Measurements from ENCODE around the gene SNRPE.
"Not testable (repeated sequence)": the region's sequence is repeated elsewhere in the genome, so short reads cannot be mapped to it uniquely, and the experiment has no call there.

Gene SNRPE

DNA sequence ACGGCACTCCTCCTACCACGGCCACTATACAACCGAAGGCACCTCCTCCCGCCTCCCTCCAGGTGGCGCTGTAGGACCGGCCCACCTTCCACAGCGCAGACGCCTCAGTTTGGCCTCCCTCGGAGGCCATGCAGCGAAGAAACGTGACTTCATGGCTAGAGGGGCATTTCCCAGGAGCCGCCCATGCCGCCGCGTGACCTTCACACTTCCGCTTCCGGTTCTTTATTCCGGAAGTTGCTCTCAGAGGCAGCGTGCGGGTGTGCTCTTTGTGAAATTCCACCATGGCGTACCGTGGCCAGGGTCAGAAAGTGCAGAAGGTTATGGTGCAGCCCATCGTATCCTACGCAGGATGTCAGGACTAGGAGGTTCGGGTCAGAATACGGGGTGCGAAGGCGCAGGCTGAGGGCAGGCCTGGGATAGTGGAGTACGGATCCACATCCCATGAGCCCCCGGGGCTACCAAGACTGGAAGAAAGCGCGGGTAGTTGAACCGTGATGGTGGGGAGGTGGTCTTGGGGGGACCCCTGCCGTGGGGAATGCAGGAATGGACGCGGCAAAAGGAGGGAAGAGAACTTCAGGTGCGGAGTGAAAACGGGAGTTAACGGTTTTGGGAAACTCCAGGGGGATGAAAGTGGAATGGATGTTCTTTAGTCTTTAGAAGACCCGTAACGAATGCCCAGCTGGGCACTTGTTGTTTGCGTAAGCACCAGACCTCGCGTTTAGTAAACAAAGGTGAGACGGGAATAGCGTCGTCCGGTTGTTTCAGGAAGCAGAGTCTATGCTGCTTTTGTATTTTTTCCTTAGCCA is at the start of gene SNRPE:
SNRPE (plus strand) TSS at position 221 of the 806 bp plus-strand sequence; CDS start at position 282, 61 bp downstream.
- peak; percentile 75 for DNase-seq (ENCODE audit: low spot score)

- DNase-seq (ENCODE audit: low spot score), result no peak
Measured at GRCh38 chr1:203813581-203814341, 47.6 kb upstream of the SNRPE start.

- DNase-seq (ENCODE audit: low spot score), result no peak
Measured at GRCh38 chr1:203818399-203818798, 43.0 kb upstream of the SNRPE start.

- no peak for DNase-seq (ENCODE audit: low spot score)
Measured at GRCh38 chr1:203823306-203823705, 38.1 kb upstream of the SNRPE start.

DNA sequence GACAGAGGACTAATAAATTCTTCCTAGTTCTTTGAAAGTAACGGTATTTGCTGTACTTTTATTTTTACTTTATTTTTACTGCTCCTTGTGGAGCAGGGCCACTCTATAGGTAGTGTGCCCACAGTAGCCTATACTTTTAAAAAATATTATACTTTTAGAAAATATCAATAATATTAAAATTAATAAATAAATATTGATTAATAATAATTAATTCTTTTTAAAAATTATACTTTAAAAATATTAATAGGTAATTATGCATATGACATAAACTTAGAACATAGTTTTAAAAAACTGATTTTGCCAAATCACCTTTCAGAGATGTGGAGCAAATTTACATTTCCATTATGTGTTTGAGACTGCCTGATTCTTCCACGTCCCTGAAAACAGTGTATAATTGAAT is 35.2 kb upstream of the SNRPE start:
- no peak for DNase-seq (ENCODE audit: low spot score)

GRCh38 chr1:203828002-203828401 is 33.4 kb upstream of the SNRPE start:
- DNase-seq (ENCODE audit: low spot score), result no peak

GRCh38 chr1:203828503-203828902 is 32.9 kb upstream of the SNRPE start:
- DNase-seq (ENCODE audit: low spot score), result no peak

DNA sequence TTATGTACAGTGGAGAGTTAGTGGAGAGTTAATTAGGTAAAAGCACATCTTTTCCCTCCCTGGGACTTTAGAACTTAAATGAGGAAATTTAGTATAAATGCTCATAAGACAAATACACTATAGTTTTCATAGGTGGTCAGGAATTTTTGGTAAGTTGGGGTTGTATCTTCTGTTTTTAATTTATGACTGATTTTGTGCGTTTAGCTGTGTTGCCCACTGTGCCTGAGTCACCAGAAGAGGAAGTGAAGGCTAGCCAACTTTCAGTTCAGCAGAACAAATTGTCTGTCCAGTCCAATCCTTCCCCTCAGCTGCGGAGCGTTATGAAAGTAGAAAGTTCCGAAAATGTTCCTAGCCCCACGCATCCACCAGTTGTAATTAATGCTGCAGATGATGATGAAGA is 32.2 kb upstream of the SNRPE start:
- DNase-seq (ENCODE audit: low spot score), result not testable (repeated sequence)

DNA sequence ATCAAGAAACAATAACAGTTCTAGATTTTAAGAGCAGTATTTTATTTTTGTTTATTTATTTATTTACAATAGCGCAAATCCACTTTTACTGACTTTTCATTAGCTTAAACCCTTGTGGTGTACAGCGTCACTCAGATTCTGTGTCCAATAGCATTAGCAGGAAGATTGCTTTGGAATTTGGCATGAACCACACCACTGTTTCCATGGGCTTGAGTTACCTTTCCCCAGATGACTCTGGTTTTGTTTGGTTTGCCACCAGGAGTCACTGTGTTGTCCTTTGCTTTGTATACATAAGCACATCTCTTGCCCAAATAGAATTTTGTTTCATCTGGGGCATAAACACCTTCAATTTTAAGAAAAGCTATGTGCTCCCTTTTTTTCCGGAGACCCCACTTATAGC is 25.9 kb upstream of the SNRPE start:
- no peak for DNase-seq (ENCODE audit: low spot score)

DNA sequence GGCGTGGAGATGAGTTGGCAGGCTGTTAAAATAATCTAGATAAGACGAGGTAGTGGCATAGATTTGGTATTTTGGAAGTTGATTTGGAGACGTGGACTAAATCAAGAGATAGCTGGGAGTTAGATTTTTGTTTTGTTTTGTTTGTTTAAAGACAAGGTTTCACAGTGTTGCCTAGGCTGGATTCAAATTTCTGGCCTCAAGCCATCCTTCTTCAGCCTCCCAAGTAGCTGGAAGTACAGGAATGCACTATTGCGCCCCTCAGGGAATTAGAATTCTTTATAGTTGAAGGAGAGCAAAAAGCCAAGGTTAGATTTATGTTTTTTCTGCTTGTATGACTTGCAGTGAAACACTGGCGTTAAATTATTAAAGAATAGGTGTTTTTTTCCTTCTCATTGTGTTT is 22.3 kb upstream of the SNRPE start:
- DNase-seq (ENCODE audit: low spot score), result no peak

GRCh38 chr1:203840208-203840808 is 21.1 kb upstream of the SNRPE start:
- DNase-seq (ENCODE audit: low spot score), result no peak

GRCh38 chr1:203842559-203842876 is 18.9 kb upstream of the SNRPE start:
- DNase-seq (ENCODE audit: low spot score), result no peak

DNA sequence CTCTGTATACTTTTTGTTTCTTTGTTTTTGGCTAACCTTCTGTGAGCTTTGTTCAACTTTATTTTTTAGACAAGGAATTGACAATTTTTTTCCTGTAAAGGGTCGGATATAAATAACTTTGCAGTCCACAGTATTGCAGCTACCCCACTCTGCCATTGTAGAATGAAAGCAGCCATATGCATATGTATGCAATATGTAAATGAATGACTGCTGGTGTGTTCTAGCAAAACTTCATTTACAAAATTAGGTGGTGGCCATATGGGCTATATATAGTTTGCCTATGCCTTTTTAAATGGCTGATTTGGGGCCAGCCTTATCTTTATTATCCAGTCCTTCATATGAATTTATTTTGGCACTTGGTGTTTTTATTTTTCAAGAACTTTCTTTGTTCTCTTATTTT is 18.0 kb upstream of the SNRPE start:
- no peak for DNase-seq (ENCODE audit: low spot score)

DNA sequence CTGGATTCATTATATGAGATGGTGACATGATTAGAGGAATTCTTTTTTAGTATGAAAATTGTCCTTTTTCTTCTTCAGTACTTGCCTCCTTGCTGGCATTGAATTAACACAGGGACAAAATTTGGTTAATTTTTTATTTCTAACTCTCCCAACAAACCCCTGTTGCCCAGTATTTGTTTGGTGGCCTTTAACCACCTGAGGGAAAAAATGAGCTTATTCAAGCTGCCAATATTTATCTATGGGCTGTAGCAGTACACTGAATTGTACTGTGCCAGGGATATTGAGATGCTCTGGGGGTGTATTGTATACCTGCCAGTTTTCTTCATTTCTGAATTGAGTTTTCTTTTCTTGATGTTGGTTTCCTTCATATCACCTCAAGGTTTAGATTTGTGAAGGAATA is 8.3 kb upstream of the SNRPE start:
- not testable (repeated sequence) for DNase-seq (ENCODE audit: low spot score)

DNA sequence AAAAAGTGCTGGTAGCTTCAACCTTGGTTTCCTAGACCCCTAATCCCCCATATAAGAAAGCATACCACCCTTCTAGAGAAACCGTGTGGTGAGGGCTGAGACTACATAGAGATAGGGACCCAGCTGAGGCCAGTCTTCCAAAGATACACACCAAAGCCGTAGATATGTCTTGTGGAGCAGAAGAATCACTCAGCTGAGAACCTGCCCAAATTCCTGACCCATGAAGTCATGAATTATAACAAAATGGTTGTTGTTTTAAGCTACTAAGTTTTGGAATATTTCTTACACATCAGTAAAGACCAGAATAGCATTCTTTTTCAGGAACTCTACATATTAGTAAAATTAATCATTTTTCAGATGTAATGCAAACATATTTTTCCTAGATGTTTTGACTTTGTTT is 3.3 kb upstream of the SNRPE start:
- no peak for DNase-seq (ENCODE audit: low spot score)

DNA sequence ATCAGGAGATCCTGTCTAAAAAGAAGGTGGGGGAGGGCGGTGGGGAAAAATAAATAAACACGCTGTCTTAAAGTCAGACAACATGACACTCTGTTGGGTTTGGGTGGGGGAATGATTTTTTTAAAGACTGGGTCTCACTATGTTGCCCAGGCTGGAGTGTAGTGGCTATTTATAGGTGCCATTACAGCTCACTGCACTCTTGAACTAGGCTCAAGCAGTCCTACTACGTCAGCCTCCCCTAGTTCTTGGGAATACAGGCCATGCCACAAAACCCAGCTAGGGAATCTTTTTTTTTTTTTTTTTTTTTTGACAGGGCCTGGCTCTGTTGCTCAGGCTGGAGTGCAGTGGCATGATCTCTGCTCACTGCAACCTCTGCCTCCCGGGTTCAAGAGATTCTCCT is 2.4 kb upstream of the SNRPE start:
- DNase-seq (ENCODE audit: low spot score), result no peak

- no peak for DNase-seq (ENCODE audit: low spot score)
Measured at GRCh38 chr1:203860396-203861025, 888 bp upstream of the SNRPE start.

GRCh38 chr1:203867802-203868201 is 6.4 kb downstream of the SNRPE start:
- no peak for DNase-seq (ENCODE audit: low spot score)

GRCh38 chr1:203870245-203870644 is 8.8 kb downstream of the SNRPE start:
- DNase-seq (ENCODE audit: low spot score), result no peak

GRCh38 chr1:203871114-203871880 is 9.9 kb downstream of the SNRPE start:
- DNase-seq (ENCODE audit: low spot score), result peak; percentile 68

DNA sequence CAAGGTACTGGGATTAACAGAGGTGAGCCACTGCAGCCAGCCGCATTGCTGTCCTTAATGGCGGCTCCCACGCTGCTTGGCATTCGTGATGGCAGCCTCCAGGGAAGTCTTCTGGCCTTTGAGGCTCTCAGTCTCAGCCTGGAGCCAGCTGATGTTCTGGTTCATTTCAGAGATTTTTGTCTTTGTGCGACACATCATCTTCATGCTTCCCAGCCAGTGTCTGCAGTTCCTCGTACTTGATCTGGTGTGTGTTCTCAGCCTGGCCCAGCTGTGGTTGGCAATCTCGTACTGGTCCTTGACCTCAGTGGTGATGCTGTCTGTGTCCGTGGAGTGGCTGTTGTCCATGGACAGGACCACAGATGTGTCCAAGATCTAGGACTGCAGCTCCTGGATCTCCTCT is 11.7 kb downstream of the SNRPE start:
- DNase-seq (ENCODE audit: low spot score), result no peak

DNA sequence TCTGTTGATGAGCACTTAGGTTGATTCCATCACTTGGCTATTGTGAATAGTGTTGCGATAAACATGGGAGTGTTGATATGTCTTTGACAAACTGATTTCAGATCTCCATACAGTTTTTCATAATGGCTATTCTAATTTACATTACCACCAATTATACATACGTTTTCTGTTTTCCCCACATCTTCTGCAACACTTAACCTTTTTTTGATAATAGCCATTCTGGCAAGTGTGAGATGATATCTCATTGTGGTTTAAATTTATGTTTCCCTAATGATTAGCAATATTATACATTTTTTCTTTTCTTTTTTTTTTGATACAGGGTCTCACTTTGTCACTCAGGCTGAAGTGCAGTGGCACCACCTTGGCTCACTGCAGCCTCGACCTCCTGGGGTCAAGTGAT is 17.0 kb downstream of the SNRPE start:
- DNase-seq (ENCODE audit: low spot score), result no peak
